ENCODE measurements around the gene ADCY1.

- TF ChIP-seq POLR2A (IDR thresholded peaks at IDR 0.05; ENCODE audit: low read depth, low read length) (no peak), POLR2AphosphoS5 (IDR thresholded peaks at IDR 0.05; ENCODE audit: insufficient read depth, low read depth, low read length) (no peak), JUN (IDR thresholded peaks at IDR 0.05; ENCODE audit: borderline replicate concordance, insufficient read depth, insufficient read length, low read depth) (no peak), EZH2 (IDR thresholded peaks at IDR 0.05; ENCODE audit: borderline replicate concordance, low read depth, low read length, severe bottlenecking) (no peak)
- TF ChIP-seq, protein P1, sequence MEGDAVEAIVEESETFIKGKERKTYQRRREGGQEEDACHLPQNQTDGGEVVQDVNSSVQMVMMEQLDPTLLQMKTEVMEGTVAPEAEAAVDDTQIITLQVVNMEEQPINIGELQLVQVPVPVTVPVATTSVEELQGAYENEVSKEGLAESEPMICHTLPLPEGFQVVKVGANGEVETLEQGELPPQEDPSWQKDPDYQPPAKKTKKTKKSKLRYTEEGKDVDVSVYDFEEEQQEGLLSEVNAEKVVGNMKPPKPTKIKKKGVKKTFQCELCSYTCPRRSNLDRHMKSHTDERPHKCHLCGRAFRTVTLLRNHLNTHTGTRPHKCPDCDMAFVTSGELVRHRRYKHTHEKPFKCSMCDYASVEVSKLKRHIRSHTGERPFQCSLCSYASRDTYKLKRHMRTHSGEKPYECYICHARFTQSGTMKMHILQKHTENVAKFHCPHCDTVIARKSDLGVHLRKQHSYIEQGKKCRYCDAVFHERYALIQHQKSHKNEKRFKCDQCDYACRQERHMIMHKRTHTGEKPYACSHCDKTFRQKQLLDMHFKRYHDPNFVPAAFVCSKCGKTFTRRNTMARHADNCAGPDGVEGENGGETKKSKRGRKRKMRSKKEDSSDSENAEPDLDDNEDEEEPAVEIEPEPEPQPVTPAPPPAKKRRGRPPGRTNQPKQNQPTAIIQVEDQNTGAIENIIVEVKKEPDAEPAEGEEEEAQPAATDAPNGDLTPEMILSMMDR (IDR thresholded peaks at IDR 0.05; ENCODE audit: extremely low read depth in 1 of 2, insufficient read depth in 1 of 2, low read depth in 1 of 2, low read length in 2 of 2): no peak
Observed at GRCh38 chr7:45679516-45679915, 105.3 kb downstream of the ADCY1 start.

All from endothelial cell of umbilical vein (primary cell).